ENCODE measurements around the gene SULT1C4.
"Not testable (repeated sequence)": the region's sequence is repeated elsewhere in the genome, so short reads cannot be mapped to it uniquely, and the experiment has no call there.

The SULT1C4 gene

GRCh38 chr2:108414945-108415344 lies 37.2 kb downstream of the SULT1C4 start:
- no peak for DNase-seq

GRCh38 chr2:108417254-108417653 lies 39.5 kb downstream of the SULT1C4 start:
- no peak for DNase-seq

GRCh38 chr2:108418416-108418815 lies 40.7 kb downstream of the SULT1C4 start:
- DNase-seq = no peak

- no peak for DNase-seq
These were observed 45.3 kb downstream of the SULT1C4 start for GRCh38 chr2:108423067-108423466.

- no peak for DNase-seq
These were observed 45.9 kb downstream of the SULT1C4 start for GRCh38 chr2:108423502-108424251.

GRCh38 chr2:108428286-108429009 lies 50.7 kb downstream of the SULT1C4 start:
- no peak for DNase-seq

GRCh38 chr2:108435578-108435977 lies 57.8 kb downstream of the SULT1C4 start:
- not testable (repeated sequence) for DNase-seq

- no peak for DNase-seq
These were observed 59.2 kb downstream of the SULT1C4 start for GRCh38 chr2:108436976-108437375.
